Left lung (tissue), 10 donors: ENCODE results near the gene FDPS. TPM values are rescaled to one million over a fixed set of nuclear protein-coding genes. Genes with fewer than 3 reads are reported as not detected.

ENCODE experiments used
- ATAC-seq: fragments of 200-7000 bp; cut with Tn5 transposase; one replicate; pipeline ENCODE4 v1.9.1; 2020; ENCODE audit warnings: moderate library complexity
- DNase-seq, 4 donors: peaks; one replicate each; pipeline ENCODE4 v3.0.0-alpha.2; 2013 to 2020
- H3K27ac ChIP-seq, 2 donors: fragments of 200-600 bp; sonication (generic) in 1 of 2; one replicate each; pipeline versions ENCODE4 v1.5.0 to v1.8.0; 2020 to 2021
- H3K27me3 ChIP-seq, 2 donors: fragments of 200-600 bp; sonication (generic) in 1 of 2; one replicate each; pipeline versions ENCODE4 v1.5.0 to v1.8.0; 2020 to 2021
- H3K36me3 ChIP-seq, 2 donors: fragments of 200-600 bp; sonication (generic) in 1 of 2; one replicate each; pipeline versions ENCODE4 v1.5.0 to v1.8.0; 2020 to 2021
- H3K4me1 ChIP-seq, 2 donors: fragments of 200-600 bp; one replicate each; pipeline ENCODE4 v1.8.0; 2021
- H3K4me3 ChIP-seq, 2 donors: fragments of 200-600 bp; sonication (generic) in 1 of 2; one replicate each; pipeline versions ENCODE4 v1.5.0 to v1.8.0; 2020 to 2021; ENCODE audit warnings: mild to moderate bottlenecking in 1 of 2
- H3K9me3 ChIP-seq, 2 donors: fragments of 200-600 bp; sonication (generic) in 1 of 2; one replicate each; pipeline versions ENCODE4 v1.5.0 to v1.8.0; 2020 to 2021
- CTCF ChIP-seq, 2 donors: fragments of 200-600 bp; sonication (generic) in 1 of 2; IDR thresholded peaks; one replicate each; pipeline versions ENCODE4 v1.5.0 to v1.8.0; 2021; ENCODE audit warnings: antibody characterized with exemption in 2 of 2
- intact Hi-C, 2 donors: fragments of 100-400 bp; cut with DNase I; formaldehyde crosslinking; loops; one replicate each; pipeline versions ENCODE4 v1.11.2 to v1.14.2; 2022
- polyA plus RNA-seq, 6 donors: library from polyadenylated mRNA; unstranded; fragments of 120-200 nt; gene quantifications; one replicate each; pipeline ENCODE4 v1.2.1, GENCODE V29; 2013; ENCODE audit not compliant: insufficient read length in 6 of 6
- total RNA-seq, 2 donors: library from RNA; stranded (reverse); fragmentation: NEBNext Ultra II Directional; extraction: Animal tissue kit (Norgen Biotek cat#: 25700); gene quantifications; one replicate each; pipeline ENCODE4 v1.2.1, GENCODE V29; 2021
- donor health status: DM: no; HTN: yes; CAD: no.
- donor health status: DM: no; HTN: no; CAD: no.

FDPS gene
- total and polyA plus RNA-seq, 8 donors = 166 to 411 (median 187) TPM

GRCh38 chr1:155295942-155296267 is 12.8 kb upstream of the FDPS start:
- ATAC-seq (no peak), DNase-seq (no peak)
- intact Hi-C loops = no loop called here
- Histone ChIP-seq H3K36me3 (no peaks in the 10 kb centered on the region), H3K27me3 (peaks cover 20 to 49% of the 10 kb centered on the region in 2 donors), H3K27ac (no peak overlapping the region), H3K4me3 (no peak overlapping the region), H3K9me3 (no peaks in the 10 kb centered on the region), H3K4me1 (peaks cover 0 to 9% of the 10 kb centered on the region in 2 donors)
- TF ChIP-seq CTCF (IDR thresholded peaks at IDR 0.05) = no peak

DNA sequence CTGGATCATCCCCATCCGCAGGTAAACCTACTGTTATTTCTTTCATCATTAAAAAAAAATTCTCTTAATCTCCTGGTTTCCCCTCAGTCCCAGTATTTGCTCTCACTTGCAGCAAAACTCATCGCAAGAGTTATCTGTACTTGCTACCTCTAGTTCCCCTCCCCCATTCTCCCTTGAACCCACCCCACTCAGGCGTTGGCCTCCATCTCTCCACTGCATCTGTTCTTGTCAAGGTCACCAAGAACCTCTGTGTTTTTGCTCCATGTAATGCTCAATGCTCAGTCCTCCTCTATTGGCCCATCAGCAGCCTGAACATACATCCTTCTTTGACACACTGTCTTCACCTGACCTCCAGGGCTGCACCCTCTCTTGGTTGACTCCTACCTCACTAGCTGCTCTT is 12.0 kb upstream of the FDPS start:
- ATAC-seq = no peak
- Histone ChIP-seq H3K4me1 (peaks cover 0 to 9% of the 10 kb centered on the region in 2 donors), H3K36me3 (no peaks in the 10 kb centered on the region), H3K27me3 (peaks cover 20 to 49% of the 10 kb centered on the region in 2 donors), H3K4me3 (no peak overlapping the region), H3K9me3 (no peaks in the 10 kb centered on the region), H3K27ac (no peak overlapping the region)
- intact Hi-C loops = no loop called here
- no peak for DNase-seq
- TF ChIP-seq CTCF (IDR thresholded peaks at IDR 0.05) = no peak

DNA sequence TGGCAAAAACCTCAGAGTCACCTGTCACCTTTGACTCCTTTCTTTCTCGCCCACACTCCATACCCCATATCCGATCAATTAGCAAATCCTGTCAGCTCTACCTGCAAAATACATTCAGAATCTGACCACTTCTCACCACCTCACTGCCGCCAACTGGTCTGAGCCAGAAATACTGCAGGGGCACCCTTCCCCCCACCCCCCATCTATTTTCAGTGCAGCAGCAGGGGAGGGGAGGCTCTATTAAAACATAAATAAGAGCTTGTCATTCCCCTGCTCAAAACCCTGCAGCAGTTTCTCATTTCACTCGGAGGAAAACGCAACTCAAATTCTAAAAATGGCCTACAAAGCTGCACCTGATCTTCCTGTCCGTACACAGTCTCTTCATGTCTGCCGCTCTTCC is 11.3 kb upstream of the FDPS start:
- no peak for TF ChIP-seq CTCF (IDR thresholded peaks at IDR 0.05)
- no peak for ATAC-seq
- Histone ChIP-seq H3K4me1 (peaks cover 0 to 9% of the 10 kb centered on the region in 2 donors), H3K27me3 (peaks cover 20 to 49% of the 10 kb centered on the region in 2 donors), H3K4me3 (no peak overlapping the region), H3K36me3 (no peaks in the 10 kb centered on the region), H3K9me3 (no peaks in the 10 kb centered on the region), H3K27ac (no peak overlapping the region)
- intact Hi-C loops = no loop called here
- DNase-seq = no peak

DNA sequence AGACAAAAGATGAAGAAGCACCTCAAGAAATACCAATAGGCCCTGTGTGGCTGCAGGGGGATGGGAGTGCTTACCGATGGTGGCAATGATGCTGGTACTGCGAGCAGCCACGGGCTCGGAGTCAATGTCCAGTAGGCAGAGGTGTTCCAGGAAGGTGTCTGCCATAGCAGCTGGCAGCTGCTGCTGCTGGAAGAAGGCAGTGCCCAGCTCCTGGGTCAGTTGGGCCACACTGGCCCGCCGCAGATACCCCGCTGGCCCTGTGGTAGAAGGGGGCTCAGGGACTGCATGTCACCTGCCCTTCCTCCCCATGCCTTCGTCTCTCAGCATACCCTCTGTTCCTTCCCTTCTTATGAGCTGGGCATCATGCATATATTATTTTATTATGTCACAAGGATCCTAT is 8.6 kb upstream of the FDPS start:
- Histone ChIP-seq H3K9me3 (no peaks in the 10 kb centered on the region), H3K36me3 (no peaks in the 10 kb centered on the region), H3K27me3 (peaks cover 11 to 23% of the 10 kb centered on the region in 2 donors), H3K27ac (no peak overlapping the region), H3K4me1 (peaks cover 0 to 6% of the 10 kb centered on the region in 2 donors), H3K4me3 (no peak overlapping the region)
- DNase-seq (peak in 1 of 4 donors; percentile 21), ATAC-seq (no peak)
- no peak for TF ChIP-seq CTCF (IDR thresholded peaks at IDR 0.05)
- intact Hi-C loops = no loop called here

- H3K4me1 ChIP-seq = no peaks in the 10 kb centered on the region
- H3K36me3 ChIP-seq = no peaks in the 10 kb centered on the region
- intact Hi-C loops = no loop called here
- peaks cover 4 to 15% of the 10 kb centered on the region in 2 donors for H3K27me3 ChIP-seq
- TF ChIP-seq CTCF (IDR thresholded peaks at IDR 0.05) = no peak
- no peak overlapping the region for H3K4me3 ChIP-seq
- no peaks in the 10 kb centered on the region for H3K9me3 ChIP-seq
- DNase-seq = peak in 1 of 4 donors; percentile 16
- no peak overlapping the region for H3K27ac ChIP-seq
- ATAC-seq = no peak
Observed at GRCh38 chr1:155300553-155301329, 7.9 kb upstream of the FDPS start.
